Hepatocyte (in vitro differentiated cells): ENCODE data around the gene ARF3. TPM values are rescaled to one million over a fixed set of nuclear protein-coding genes. Genes with fewer than 3 reads are reported as not detected.
A peak's percentile ranks its signal among the peaks of the same experiment; 100 is the strongest.

Experiments
- DNase-seq: peaks from one replicate; pipeline ENCODE4 v3.0.0-alpha.2; 2016; ENCODE audit warnings: low spot score
- H2AFZ ChIP-seq: fragments of 200-600 bp; sonication (generic); 2 replicates; pipeline ENCODE4 v1.6.0; 2016; ENCODE audit warnings: antibody characterized with exemption, mild to moderate bottlenecking
- H3K27ac ChIP-seq: fragments of 200-600 bp; sonication (generic); 2 replicates; pipeline ENCODE4 v1.5.1; 2016; ENCODE audit warnings: mild to moderate bottlenecking
- H3K27me3 ChIP-seq: fragments of 200-600 bp; sonication (generic); 2 replicates; pipeline ENCODE4 v1.6.1; 2016
- H3K36me3 ChIP-seq: fragments of 200-600 bp; sonication (generic); replicated peaks from 2 replicates; pipeline ENCODE4 v1.5.1; 2016; ENCODE audit warnings: low read depth; ENCODE audit not compliant: insufficient read depth
- H3K4me1 ChIP-seq: fragments of 200-600 bp; sonication (generic); 2 replicates; pipeline ENCODE4 v1.5.1; 2016; ENCODE audit warnings: mild to moderate bottlenecking, moderate library complexity; ENCODE audit not compliant: insufficient read depth
- H3K4me2 ChIP-seq: fragments of 200-600 bp; sonication (generic); 2 replicates; pipeline ENCODE4 v1.6.0; 2016
- H3K4me3 ChIP-seq: fragments of 200-600 bp; sonication (generic); 2 replicates; pipeline ENCODE4 v1.5.1; 2016; ENCODE audit warnings: mild to moderate bottlenecking
- H3K79me2 ChIP-seq: fragments of 200-600 bp; sonication (generic); 2 replicates; pipeline ENCODE4 v1.6.0; 2017; ENCODE audit warnings: mild to moderate bottlenecking
- H3K9me2 ChIP-seq: fragments of 200-600 bp; sonication (generic); replicated peaks from 2 replicates; pipeline ENCODE4 v1.6.0; 2017; ENCODE audit warnings: mild to moderate bottlenecking; ENCODE audit not compliant: insufficient read depth
- H3K9me3 ChIP-seq: fragments of 200-600 bp; sonication (generic); 2 replicates; pipeline ENCODE4 v1.5.1; 2016; ENCODE audit warnings: low read depth, mild to moderate bottlenecking
- H4K20me1 ChIP-seq: fragments of 200-600 bp; sonication (generic); 2 replicates; pipeline ENCODE4 v1.6.0; 2016; ENCODE audit warnings: mild to moderate bottlenecking; ENCODE audit not compliant: insufficient read depth, poor library complexity, severe bottlenecking
- CTCF ChIP-seq: fragments of 200-600 bp; sonication (generic); IDR thresholded peaks from 2 replicates; pipeline ENCODE4 v1.5.1; 2016; ENCODE audit warnings: antibody characterized with exemption, mild to moderate bottlenecking; ENCODE audit not compliant: poor library complexity
- EZH2 ChIP-seq: fragments of 200-600 bp; sonication (generic); IDR thresholded peaks from 2 replicates; pipeline ENCODE4 v1.6.1; 2016; ENCODE audit warnings: antibody characterized with exemption, mild to moderate bottlenecking, borderline replicate concordance
- EZH2phosphoT487 ChIP-seq: fragments of 200-600 bp; sonication (generic); IDR thresholded peaks from one replicate; pipeline ENCODE4 v1.6.1; 2018; ENCODE audit warnings: antibody characterized with exemption, mild to moderate bottlenecking, low read depth, moderate library complexity; ENCODE audit not compliant: unreplicated experiment, severe bottlenecking
- WGBS: methylation state at CpG from one replicate; pipeline ENCODE4 v1.1.6; 2016; ENCODE audit warnings: low lambda C conversion rate; ENCODE audit errors: missing lambda C conversion rate; 5-methylcytosine and 5-hydroxymethylcytosine counted together
- polyA plus RNA-seq: library from polyadenylated mRNA; unstranded; fragments of >200 nt; fragmentation: Nextera tagmentation; extraction: Ambion mirVana; gene quantifications from 2 replicates; pipeline ENCODE4 v1.2.1, GENCODE V29; 2016
- total RNA-seq: library from RNA; depleted of rRNA; stranded (reverse); fragments of >200 nt; gene quantifications from 2 replicates; pipeline ENCODE4 v1.2.3, GENCODE V29; 2014

The ARF3 gene
- total and polyA plus RNA-seq, 2 experiments from 2014 or later: 57.6 to 71.3 TPM

- no peak overlapping the region for H3K27ac ChIP-seq
- H3K79me2 ChIP-seq: no peaks in the 10 kb centered on the region
- peak; percentile 92 for DNase-seq
- 5% methylated on average over 19 of the region's 19 CpGs for WGBS
- peaks cover 9% of the 10 kb centered on the region for H3K4me1 ChIP-seq
- no peak overlapping the region for H3K4me3 ChIP-seq
- H3K36me3 ChIP-seq: no peaks in the 10 kb centered on the region
- peak overlapping the region; percentile 85 for H3K4me2 ChIP-seq
- H3K27me3 ChIP-seq: no peaks in the 10 kb centered on the region
- H3K9me2 ChIP-seq: no peaks in the 10 kb centered on the region
- peak overlapping the region; percentile 88 for H2AFZ ChIP-seq
- H4K20me1 ChIP-seq: no peaks in the 10 kb centered on the region
- TF ChIP-seq EZH2phosphoT487: no peak
- peak; percentile 87 for TF ChIP-seq CTCF
- H3K9me3 ChIP-seq: no peaks in the 10 kb centered on the region
Observed at GRCh38 chr12:48903982-48904411, 53.3 kb downstream of the ARF3 start.

- H3K9me2 ChIP-seq: no peaks in the 10 kb centered on the region
- no peaks in the 10 kb centered on the region for H3K27me3 ChIP-seq
- no peaks in the 10 kb centered on the region for H3K36me3 ChIP-seq
- no peak overlapping the region for H3K27ac ChIP-seq
- TF ChIP-seq CTCF (no peak), EZH2phosphoT487 (no peak), EZH2 (no peak)
- no peak overlapping the region for H2AFZ ChIP-seq
- WGBS: 72% methylated on average over 20 of the region's 20 CpGs
- DNase-seq: no peak
- no peaks in the 10 kb centered on the region for H4K20me1 ChIP-seq
- H3K79me2 ChIP-seq: no peaks in the 10 kb centered on the region
- peaks cover 9% of the 10 kb centered on the region for H3K4me1 ChIP-seq
- peak overlapping the region; percentile 85 for H3K4me2 ChIP-seq
- H3K9me3 ChIP-seq: no peaks in the 10 kb centered on the region
- no peak overlapping the region for H3K4me3 ChIP-seq
Observed at GRCh38 chr12:48903363-48903981, 53.8 kb downstream of the ARF3 start.

GRCh38 chr12:48901278-48901677 lies 56.0 kb downstream of the ARF3 start:
- 92% methylated on average over 2 of the region's 2 CpGs for WGBS
- H4K20me1 ChIP-seq: no peaks in the 10 kb centered on the region
- H3K4me3 ChIP-seq: no peak overlapping the region
- no peaks in the 10 kb centered on the region for H3K4me1 ChIP-seq
- no peaks in the 10 kb centered on the region for H3K27me3 ChIP-seq
- TF ChIP-seq EZH2phosphoT487 (no peak), CTCF (no peak), EZH2 (no peak)
- no peak overlapping the region for H3K4me2 ChIP-seq
- no peaks in the 10 kb centered on the region for H3K9me3 ChIP-seq
- H3K36me3 ChIP-seq: no peaks in the 10 kb centered on the region
- no peaks in the 10 kb centered on the region for H3K9me2 ChIP-seq
- no peak overlapping the region for H3K27ac ChIP-seq
- no peak overlapping the region for H2AFZ ChIP-seq
- no peaks in the 10 kb centered on the region for H3K79me2 ChIP-seq
- no peak for DNase-seq
